ENCODE measurements around the gene FAM110C. TPM values are rescaled to one million over a fixed set of nuclear protein-coding genes. Genes with fewer than 3 reads are reported as not detected.

The FAM110C gene
- total and polyA plus RNA-seq, 4 donors, result 2.8 to 9.7 (median 3.2) TPM

- no peak for ATAC-seq (ENCODE audit: insufficient read depth, low FRiP score)
- no peaks in the 10 kb centered on the region for H3K36me3 ChIP-seq (ENCODE audit: control insufficient read depth in 4 of 4, insufficient read depth in 4 of 4, low read length in 4 of 4)
- no peak overlapping the region for H3K4me3 ChIP-seq
- 87 to 88% methylated on average over 2 of the region's 2 CpGs for WGBS, 2 donors
- no peak for DNase-seq
- H3K4me1 ChIP-seq (ENCODE audit: control insufficient read depth in 5 of 5, insufficient read depth in 5 of 5, low read length in 5 of 5), result peaks cover 0 to 10% (median 5%) of the 10 kb centered on the region in 5 donors
- H3K9ac ChIP-seq (ENCODE audit: insufficient read depth in 1 of 2, low read length in 2 of 2), result no peak overlapping the region
- no peak overlapping the region for H3K27ac ChIP-seq (ENCODE audit: low read depth in 1 of 2, low read length in 1 of 2)
- TF ChIP-seq CTCF (IDR thresholded peaks at IDR 0.05; ENCODE audit: control extremely low read depth, extremely low read depth), result no peak
- peaks cover 0 to 1% (median 0%) of the 10 kb centered on the region in 4 donors for H3K9me3 ChIP-seq (ENCODE audit: control insufficient read depth in 4 of 4, insufficient read depth in 3 of 4, low read length in 3 of 4)
- peaks cover 0 to 10% (median 0%) of the 10 kb centered on the region in 3 donors for H3K27me3 ChIP-seq (ENCODE audit: control insufficient read depth in 3 of 3, insufficient read depth in 3 of 3, low read length in 2 of 3)
Measured at GRCh38 chr2:51613-52012, 5.3 kb upstream of the FAM110C start.

GRCh38 chr2:47737-48136, 1.4 kb upstream of the FAM110C start:
- no peak for TF ChIP-seq CTCF (IDR thresholded peaks at IDR 0.05; ENCODE audit: control extremely low read depth, extremely low read depth)
- peak in 2 of 3 donors; percentile 7 to 40 for DNase-seq
- Histone ChIP-seq H3K9ac (ENCODE audit: insufficient read depth in 1 of 2, low read length in 2 of 2) (no peak overlapping the region), H3K27ac (ENCODE audit: low read depth in 1 of 2, low read length in 1 of 2) (no peak overlapping the region), H3K9me3 (ENCODE audit: control insufficient read depth in 4 of 4, insufficient read depth in 3 of 4, low read length in 3 of 4) (peaks cover 0 to 4% (median 0%) of the 10 kb centered on the region in 4 donors), H3K36me3 (ENCODE audit: control insufficient read depth in 4 of 4, insufficient read depth in 4 of 4, low read length in 4 of 4) (peaks cover 0 to 2% (median 0%) of the 10 kb centered on the region in 4 donors), H3K4me3 (no peak overlapping the region), H3K4me1 (ENCODE audit: control insufficient read depth in 5 of 5, insufficient read depth in 5 of 5, low read length in 5 of 5) (peaks cover 0 to 16% (median 6%) of the 10 kb centered on the region in 5 donors), H3K27me3 (ENCODE audit: control insufficient read depth in 3 of 3, insufficient read depth in 3 of 3, low read length in 2 of 3) (peaks cover 0 to 28% (median 0%) of the 10 kb centered on the region in 3 donors)
- WGBS, 2 donors, result 49 to 62% methylated on average over 3 of the region's 3 CpGs
- no peak for ATAC-seq (ENCODE audit: insufficient read depth, low FRiP score)

- ATAC-seq (ENCODE audit: insufficient read depth, low FRiP score) (no peak), DNase-seq (no peak)
- Histone ChIP-seq H3K27ac (ENCODE audit: low read depth in 1 of 2, low read length in 1 of 2) (peak overlapping the region in 1 of 2 donors; percentile 87), H3K4me3 (no peak overlapping the region), H3K4me1 (ENCODE audit: control insufficient read depth in 5 of 5, insufficient read depth in 5 of 5, low read length in 5 of 5) (peaks cover 0 to 16% (median 6%) of the 10 kb centered on the region in 5 donors), H3K36me3 (ENCODE audit: control insufficient read depth in 4 of 4, insufficient read depth in 4 of 4, low read length in 4 of 4) (peaks cover 0 to 2% (median 0%) of the 10 kb centered on the region in 4 donors), H3K9ac (ENCODE audit: insufficient read depth in 1 of 2, low read length in 2 of 2) (peak overlapping the region in 1 of 2 donors; percentile 79), H3K9me3 (ENCODE audit: control insufficient read depth in 4 of 4, insufficient read depth in 3 of 4, low read length in 3 of 4) (peaks cover 0 to 4% (median 0%) of the 10 kb centered on the region in 4 donors), H3K27me3 (ENCODE audit: control insufficient read depth in 3 of 3, insufficient read depth in 3 of 3, low read length in 2 of 3) (peaks cover 0 to 28% (median 0%) of the 10 kb centered on the region in 3 donors)
- TF ChIP-seq CTCF (IDR thresholded peaks at IDR 0.05; ENCODE audit: control extremely low read depth, extremely low read depth), result no peak
- WGBS, 2 donors, result 34 to 48% methylated on average over 14 of the region's 14 CpGs
Measured at GRCh38 chr2:47346-47725, 1.0 kb upstream of the FAM110C start.

- Histone ChIP-seq H3K4me1 (ENCODE audit: control insufficient read depth in 5 of 5, insufficient read depth in 5 of 5, low read length in 5 of 5) (peaks cover 0 to 16% (median 6%) of the 10 kb centered on the region in 5 donors), H3K36me3 (ENCODE audit: control insufficient read depth in 4 of 4, insufficient read depth in 4 of 4, low read length in 4 of 4) (peaks cover 0 to 2% (median 0%) of the 10 kb centered on the region in 4 donors), H3K27me3 (ENCODE audit: control insufficient read depth in 3 of 3, insufficient read depth in 3 of 3, low read length in 2 of 3) (peaks cover 0 to 28% (median 0%) of the 10 kb centered on the region in 3 donors), H3K4me3 (peak overlapping the region; percentile 66), H3K27ac (ENCODE audit: low read depth in 1 of 2, low read length in 1 of 2) (peak overlapping the region; percentile 17 to 24), H3K9ac (ENCODE audit: insufficient read depth in 1 of 2, low read length in 2 of 2) (no peak overlapping the region), H3K9me3 (ENCODE audit: control insufficient read depth in 4 of 4, insufficient read depth in 3 of 4, low read length in 3 of 4) (peaks cover 0 to 4% (median 0%) of the 10 kb centered on the region in 4 donors)
- ATAC-seq (ENCODE audit: insufficient read depth, low FRiP score), result peak; percentile 10
- no peak for TF ChIP-seq CTCF (IDR thresholded peaks at IDR 0.05; ENCODE audit: control extremely low read depth, extremely low read depth)
- DNase-seq, result peak in 1 of 3 donors; percentile 15
- whole genome bisulfite sequencing, 2 donors, result 1 to 2% methylated on average over 34 to 52 of the region's 52 CpGs
Measured at GRCh38 chr2:46131-46470, 204 bp downstream of the FAM110C start.
